ENCODE results near the gene TRAF3IP3.

The TRAF3IP3 gene

DNA sequence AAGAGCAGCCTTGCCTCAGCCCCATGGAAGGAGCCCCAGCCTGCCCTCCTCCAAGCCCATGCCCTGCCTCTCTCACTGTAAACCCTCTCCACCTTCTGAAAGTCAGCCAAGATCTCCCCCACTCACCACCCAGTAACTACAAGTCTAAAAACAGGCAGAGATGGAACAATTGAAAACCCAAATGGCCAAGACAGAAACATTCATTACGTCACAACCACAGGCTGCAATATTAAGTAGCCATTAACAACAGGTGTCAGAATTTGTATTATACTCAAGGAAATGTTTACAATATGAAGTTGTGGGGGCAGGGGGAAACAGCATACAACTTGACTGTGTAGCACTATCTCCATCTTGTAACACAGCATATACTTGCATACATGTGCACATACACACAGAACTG is 47.7 kb downstream of the TRAF3IP3 start:
- FAIRE-seq: no peak

DNA sequence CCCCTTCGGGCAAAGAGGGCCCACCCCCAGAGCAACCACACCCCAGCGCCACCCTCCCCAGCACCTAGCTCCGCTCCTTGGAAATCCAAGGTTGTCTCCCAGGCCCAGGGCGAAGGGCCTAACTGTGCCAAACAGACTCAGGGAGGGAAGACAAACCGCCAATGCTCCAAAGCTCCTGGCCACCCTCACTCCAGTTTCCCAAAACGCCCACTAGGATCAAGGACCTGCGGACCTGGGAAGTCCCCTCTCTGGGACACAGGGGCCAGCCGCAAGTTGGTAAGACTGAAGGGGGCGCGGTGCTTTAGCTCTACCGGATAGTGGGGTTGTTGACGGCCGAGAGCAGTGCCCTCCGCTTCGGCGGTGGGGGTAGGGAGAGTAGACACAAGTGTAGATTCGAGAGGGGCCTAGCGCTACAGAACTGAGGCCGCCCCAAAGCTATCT is 49.5 kb downstream of the TRAF3IP3 start:
- no peak for FAIRE-seq

DNA sequence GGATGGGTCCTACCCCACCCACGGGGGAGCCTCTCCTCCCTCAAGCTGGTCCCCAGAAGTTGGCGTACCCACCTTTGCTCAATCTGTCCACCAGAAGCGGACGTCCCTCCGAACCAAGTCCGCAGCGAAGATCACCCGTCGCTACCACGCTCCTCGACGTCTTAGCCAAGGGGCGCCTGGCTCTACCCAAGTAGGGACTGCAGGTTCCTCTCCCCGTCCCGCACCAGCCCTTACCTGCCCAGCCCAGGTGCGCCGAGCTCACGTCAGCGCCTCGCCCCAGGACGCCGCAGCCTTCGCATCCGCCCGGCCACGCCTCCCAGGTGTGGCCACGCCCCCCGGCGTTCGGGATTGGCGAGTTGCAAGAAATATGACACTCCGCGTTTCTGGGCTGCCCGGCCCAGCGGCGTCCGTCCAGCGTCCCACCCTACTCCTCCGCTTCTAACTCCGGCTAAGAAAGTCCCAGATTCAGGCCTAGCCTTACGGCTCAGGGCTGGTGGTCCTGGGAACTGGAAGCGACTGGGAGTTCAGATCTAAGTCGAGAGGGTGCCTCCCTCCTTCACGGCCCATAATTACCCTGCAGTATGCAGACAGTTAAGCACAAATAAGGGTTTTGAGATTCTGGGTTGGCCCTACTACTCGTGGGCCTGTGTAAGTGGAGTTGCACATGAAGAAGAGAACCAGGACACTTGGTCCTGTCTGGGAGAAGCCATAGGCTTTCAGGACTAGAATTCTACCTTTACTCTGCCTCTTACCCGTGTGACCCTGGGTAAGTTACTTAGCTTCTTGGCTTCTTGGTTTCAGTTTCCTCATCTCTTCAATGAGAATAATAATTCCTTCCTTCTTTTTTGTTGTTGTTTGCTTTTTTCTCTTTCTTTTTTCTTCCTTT is 50.3 kb downstream of the TRAF3IP3 start, which contains the start of gene IRF6:
Gene IRF6, minus strand, starts transcription at position 268 of the 886 bp plus-strand sequence. CDS start 4,729 bp downstream, outside the sequence.
- no peak for FAIRE-seq

DNA sequence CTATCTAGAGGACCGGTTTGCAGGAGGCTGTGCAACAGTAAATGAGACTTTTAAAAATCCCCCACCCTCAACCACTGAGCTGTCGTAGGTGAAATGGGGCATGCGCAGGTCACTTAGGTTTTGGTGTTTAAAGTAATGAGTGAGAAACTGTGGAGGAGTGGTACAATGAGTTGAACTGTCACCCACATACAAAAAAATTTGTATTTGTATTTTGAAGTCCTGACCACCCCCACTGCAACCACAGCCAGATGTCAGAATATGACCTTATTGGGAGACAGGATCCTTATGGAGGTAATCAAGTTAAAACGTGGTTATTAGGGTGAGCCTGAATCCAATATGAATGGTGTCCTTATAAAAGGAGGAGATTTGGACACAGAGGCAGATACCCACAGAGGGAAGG is 51.7 kb downstream of the TRAF3IP3 start:
- FAIRE-seq: no peak

DNA sequence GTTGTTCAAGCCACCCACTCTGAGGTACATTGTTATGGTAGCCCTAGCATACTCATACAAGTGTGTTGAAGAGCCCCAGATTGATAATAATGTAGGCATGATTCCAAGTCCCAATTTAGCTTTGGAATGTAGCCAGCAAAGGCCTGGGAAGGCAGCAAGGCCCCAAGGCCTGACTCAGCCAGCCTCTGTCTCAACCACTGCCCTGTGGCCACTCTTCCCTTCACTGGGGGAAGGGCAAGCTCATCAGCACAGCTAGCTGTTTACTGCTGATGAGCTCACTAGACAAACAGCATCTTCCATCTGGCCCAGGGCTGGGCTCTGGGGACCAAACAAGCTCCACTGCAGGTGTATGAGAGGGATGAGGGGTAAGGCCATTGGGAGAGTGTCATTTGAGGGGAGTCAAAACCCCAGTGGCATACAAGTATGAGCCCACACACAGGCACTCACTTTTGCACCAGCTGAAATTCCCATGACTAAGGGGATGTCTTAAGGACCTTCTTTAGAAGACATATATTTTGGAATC is 52.3 kb downstream of the TRAF3IP3 start:
- no peak for FAIRE-seq

- FAIRE-seq: no peak
These were observed 53.8 kb downstream of the TRAF3IP3 start for GRCh38 chr1:209809611-209810010.

GRCh38 chr1:209810783-209811182 is 54.9 kb downstream of the TRAF3IP3 start:
- FAIRE-seq: no peak

DNA sequence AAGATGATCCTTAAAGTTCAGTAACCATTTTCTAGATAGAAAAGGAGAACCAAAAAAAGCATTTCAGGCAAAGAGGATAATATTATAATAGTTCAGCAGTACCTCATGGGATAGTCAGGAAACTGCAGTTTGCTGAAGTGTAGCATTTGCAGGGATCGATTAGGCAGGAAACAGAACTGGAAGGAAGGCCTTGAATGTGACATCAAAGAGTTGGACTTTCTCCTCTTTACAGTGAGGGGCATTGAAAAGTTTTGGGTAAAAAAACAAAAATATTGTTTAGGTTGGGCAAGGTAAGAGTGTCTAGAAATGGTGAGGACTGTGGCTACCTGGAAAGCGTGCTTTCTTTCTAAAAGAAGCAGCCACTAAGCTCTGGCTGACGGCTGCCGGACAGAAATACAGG is 58.0 kb downstream of the TRAF3IP3 start:
- FAIRE-seq: no peak

DNA sequence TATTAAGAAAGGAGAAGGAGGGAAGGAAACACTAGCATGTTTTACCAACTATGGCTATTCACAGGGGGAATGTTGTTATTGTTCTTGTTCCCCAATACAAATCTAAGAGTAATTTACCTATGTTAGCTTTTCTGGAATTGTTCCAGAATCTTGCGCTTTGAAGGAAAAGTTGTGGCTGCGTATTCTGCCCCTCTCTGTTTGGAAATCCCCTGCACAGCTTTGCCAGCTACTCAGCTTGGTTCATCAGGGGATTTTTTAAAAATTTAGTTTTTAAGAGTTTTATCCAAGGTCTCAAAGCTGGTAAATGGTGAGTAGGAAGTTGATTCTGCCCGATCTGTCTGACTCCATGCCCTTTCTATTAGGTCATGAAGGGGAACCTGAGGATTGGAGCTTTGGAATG is 59.6 kb downstream of the TRAF3IP3 start:
- no peak for FAIRE-seq

- FAIRE-seq: no peak
These were observed 60.1 kb downstream of the TRAF3IP3 start for GRCh38 chr1:209815931-209816341.

DNA sequence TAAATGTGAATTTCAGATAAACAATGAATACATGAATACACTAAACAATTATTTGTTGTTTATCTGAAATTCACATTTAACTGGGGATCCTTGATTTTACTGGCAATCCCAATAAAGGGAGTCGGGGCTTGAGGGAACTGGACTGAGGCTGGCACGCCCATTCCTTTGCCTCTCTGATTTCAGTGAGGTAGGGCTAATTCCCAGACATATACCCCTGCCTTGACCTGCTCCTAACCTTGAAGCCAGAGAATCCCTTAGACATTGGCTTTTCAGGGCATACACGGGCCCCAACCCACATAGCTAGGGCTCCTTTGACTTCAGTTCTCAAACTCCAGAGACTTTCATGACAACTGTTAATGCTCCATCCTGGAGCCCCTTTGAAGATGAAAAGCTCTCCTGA is 61.1 kb downstream of the TRAF3IP3 start:
- FAIRE-seq: no peak

DNA sequence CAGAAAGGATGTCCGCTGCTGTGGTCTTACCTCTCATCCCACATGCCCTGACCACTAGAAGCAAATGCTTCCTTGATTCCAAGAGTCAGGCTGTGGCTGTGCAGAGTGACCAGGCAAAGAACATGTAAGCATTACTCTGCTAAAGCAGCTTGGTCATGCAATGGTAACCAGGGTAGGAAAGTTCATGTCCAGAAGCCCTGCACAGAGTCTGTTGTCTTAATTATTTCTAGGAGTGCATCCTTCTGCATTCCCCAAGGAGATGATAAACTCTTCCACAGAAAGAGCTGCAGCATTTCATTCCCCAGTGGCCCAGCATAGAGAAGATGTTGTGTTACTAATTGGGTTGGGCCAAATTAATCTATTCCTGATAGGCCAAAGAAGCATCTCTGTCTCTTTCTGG is 61.8 kb downstream of the TRAF3IP3 start:
- FAIRE-seq: no peak

- no peak for FAIRE-seq
These were observed 63.2 kb downstream of the TRAF3IP3 start for GRCh38 chr1:209819058-209819457.

GRCh38 chr1:209820986-209821385 is 65.1 kb downstream of the TRAF3IP3 start:
- no peak for FAIRE-seq

- no peak for FAIRE-seq
These were observed 66.9 kb downstream of the TRAF3IP3 start for GRCh38 chr1:209822706-209823105.

- FAIRE-seq: peak; percentile 87
These were observed 67.5 kb downstream of the TRAF3IP3 start for GRCh38 chr1:209823143-209824041.

GRCh38 chr1:209825591-209826434 is 70.0 kb downstream of the TRAF3IP3 start:
- FAIRE-seq: no peak

- peak; percentile 95 for FAIRE-seq
These were observed 71.8 kb downstream of the TRAF3IP3 start, which contains the start of gene UTP25 for GRCh38 chr1:209827384-209828262. TSS of gene UTP25 (plus strand) at chr1:209827972. CDS start at chr1:209828064, 92 bp downstream.

- no peak for FAIRE-seq
These were observed 73.9 kb downstream of the TRAF3IP3 start for GRCh38 chr1:209829716-209830115.

- no peak for FAIRE-seq
These were observed 74.9 kb downstream of the TRAF3IP3 start for GRCh38 chr1:209830722-209831121.

- FAIRE-seq: no peak
These were observed 75.8 kb downstream of the TRAF3IP3 start for GRCh38 chr1:209831615-209832014.

Measured in TTC549 (cell line).